NCI-H187 (cell line): ENCODE results near the gene IQCN.

Source experiments
- DNase-seq, 2 experiments: peaks; one replicate each; lab custom pipeline; 2025; lab: John Stamatoyannopoulos, UW

IQCN gene

GRCh38 chr19:18233224-18233825 lies 40.9 kb downstream of the IQCN start:
- no peak for DNase-seq

GRCh38 chr19:18232540-18233223 lies 41.6 kb downstream of the IQCN start:
- no peak for DNase-seq

GRCh38 chr19:18231775-18232174 lies 42.5 kb downstream of the IQCN start:
- DNase-seq, result no peak

GRCh38 chr19:18230941-18231734 lies 43.1 kb downstream of the IQCN start:
- DNase-seq, result no peak

DNA sequence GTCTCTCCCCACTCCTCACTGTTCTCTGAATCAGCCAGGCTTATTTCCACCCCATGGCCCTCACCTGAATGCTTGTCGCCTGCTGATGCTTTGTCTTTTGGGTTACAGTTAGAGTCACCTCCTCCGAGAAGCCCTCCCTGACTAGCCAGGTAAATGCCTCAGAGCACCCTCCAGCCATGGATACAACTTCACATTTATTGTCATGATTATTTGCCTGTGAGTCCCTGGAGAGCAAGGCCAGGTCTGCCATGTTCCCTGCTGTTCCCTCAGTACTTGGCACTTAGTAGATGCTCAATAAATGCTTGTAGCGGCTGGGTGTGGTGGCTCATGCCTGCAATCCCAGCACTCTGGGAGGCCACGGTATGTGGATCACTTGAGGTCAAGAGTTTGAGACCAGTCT lies 44.3 kb downstream of the IQCN start:
- DNase-seq, result no peak

DNA sequence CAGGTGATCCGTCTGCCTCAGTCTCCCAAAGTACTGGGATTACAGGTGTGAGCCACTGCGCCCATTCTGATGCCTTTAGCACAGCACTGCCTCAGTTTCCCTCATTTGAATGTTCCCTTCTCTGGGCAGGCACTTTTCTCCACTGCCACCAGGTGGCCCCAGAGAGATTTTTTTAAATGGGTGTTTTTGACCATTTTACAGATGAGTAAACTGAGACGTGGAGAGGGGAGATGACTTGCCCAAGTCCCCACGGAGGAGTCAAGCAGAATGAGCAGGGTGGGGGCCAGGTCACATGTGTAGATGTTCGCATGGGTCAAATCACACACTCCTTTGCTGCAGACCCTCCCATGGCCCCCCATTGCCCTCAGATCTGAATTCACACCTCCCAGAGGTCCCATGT lies 44.8 kb downstream of the IQCN start:
- DNase-seq, result no peak

GRCh38 chr19:18227781-18228271 lies 46.4 kb downstream of the IQCN start:
- no peak for DNase-seq

DNA sequence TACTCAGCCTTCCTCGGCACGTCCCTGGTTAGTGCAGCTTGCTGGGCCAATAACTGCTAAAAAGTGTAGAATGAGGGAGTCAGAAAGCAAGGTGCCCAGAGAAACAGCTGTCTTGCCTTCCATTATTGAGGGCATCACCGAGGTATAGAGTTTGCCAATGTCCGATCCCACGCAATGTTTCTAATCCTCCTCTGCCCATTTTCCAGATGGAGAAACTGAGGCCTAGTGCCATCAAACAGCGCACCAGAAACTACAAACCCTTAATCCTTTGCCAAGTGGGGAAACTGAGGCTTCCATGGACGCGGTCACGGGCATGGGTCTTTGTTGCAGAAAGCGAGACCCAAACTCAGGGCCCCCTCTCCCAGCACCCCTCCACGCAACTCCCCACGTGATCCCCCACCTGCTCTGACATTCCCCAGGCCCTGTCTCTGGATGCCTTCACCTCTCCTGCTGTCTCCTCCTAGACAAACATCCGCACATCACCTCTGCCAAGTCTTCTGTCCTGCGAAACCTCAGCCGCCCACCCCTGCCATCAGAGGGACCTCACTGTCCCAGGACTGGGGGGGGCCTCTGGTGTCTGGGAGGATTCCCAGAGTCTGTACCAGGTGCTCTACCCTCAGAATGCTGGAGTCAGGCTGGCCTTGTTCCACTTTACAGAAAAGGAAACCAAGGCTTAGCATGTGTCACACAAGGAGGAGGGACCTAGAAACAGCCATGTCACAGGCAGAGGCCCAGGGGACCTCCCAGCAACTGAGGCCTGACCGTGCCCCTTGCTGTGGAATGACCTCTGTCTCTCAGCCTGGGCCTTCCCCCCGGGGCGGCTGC lies 47.1 kb downstream of the IQCN start:
- no peak for DNase-seq

DNA sequence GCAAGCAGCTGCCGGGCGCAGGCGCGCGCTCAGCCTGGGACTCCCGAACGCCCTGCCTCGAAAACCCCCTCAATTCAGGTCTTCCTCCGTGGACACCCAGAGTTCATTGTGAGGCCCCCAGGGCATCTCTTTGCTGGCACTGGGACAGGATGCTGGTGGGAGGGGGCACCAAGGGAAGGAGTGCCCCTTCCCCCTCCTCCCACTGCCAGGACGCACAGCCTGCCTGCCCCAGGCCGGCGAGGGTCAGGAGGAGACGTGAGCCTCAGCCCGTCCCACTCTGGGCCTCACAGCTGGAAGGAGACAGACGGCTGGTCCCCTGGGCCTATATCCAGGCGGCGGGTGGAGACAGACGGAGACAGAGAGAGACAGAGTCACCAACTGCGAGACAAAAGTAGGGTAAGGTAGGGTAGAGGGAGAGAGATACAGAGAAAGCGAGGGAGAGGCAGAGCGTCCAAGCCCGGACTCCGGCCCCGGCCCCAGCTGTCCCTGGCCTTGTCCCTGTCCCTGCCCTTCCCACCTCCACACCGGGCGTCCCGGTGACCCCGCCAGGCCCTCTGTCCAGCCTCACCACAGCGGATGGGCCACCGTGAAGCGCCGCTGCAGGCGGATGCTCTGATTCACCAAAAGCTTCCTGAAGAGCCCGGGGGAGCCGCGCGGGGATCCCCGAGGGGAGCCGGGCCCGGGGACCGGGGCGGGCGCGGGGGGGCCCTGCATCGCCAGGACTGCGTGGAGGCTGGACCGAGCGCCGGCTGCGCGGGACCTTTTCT lies 48.4 kb downstream of the IQCN start, which contains the start of gene PDE4C:
PDE4C (minus strand) TSS at position 737 of the 767 bp plus-strand sequence; CDS start at position 714, 23 bp downstream.
- no peak for DNase-seq

DNA sequence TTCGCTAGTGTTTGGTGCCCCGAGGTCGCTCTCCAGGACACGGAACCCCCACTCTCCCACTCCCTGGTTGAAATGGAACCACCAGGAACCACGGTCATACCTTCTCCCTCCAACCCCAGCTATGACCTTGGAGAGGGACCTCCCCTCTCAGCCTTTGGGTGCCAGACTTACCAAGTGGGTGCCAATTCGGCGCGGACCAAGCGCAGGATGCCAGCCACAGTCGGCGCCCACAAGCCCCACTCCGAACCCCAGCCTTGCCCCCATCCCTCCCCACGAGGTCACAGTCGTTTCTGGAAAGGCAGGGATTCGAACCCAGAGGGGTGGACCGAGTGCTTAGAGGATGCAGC lies 48.9 kb downstream of the IQCN start:
- DNase-seq, result no peak

GRCh38 chr19:18224525-18225354 lies 49.5 kb downstream of the IQCN start:
- peak; percentile 82 to 90 for DNase-seq

DNA sequence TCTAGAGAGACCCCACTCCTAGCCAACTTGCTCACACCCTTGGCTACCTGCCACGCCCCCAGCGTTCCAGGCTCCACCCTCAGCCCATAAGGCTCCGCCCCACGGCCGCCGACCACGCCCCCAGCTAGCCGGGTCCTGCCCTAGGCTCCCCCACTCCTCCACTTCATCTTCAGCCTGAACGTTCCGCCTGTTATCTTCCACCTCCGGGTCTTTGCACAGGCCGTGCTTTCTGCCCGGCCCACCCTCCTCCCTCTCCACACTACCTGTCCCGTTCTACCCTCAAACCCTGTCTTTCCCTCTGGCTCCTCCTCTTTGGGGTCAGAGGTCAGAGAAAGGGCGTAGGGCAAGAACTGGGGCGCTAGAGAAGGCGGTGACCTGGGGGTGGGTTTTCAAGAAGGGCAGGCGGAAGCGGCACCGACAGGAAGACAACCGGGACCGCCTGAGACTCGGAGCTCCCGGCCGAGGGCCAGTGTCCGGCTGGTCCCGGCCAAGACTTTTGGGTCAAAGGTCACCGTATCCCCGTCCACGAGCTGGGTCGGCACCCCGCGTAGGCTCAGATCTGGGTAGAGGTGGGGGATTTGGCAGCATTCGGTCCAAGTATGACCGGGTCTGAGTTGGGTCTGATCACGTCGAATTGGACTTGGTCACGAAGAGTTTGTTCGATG lies 50.3 kb downstream of the IQCN start:
- peak in 1 of 2 experiments; percentile 7 for DNase-seq

DNA sequence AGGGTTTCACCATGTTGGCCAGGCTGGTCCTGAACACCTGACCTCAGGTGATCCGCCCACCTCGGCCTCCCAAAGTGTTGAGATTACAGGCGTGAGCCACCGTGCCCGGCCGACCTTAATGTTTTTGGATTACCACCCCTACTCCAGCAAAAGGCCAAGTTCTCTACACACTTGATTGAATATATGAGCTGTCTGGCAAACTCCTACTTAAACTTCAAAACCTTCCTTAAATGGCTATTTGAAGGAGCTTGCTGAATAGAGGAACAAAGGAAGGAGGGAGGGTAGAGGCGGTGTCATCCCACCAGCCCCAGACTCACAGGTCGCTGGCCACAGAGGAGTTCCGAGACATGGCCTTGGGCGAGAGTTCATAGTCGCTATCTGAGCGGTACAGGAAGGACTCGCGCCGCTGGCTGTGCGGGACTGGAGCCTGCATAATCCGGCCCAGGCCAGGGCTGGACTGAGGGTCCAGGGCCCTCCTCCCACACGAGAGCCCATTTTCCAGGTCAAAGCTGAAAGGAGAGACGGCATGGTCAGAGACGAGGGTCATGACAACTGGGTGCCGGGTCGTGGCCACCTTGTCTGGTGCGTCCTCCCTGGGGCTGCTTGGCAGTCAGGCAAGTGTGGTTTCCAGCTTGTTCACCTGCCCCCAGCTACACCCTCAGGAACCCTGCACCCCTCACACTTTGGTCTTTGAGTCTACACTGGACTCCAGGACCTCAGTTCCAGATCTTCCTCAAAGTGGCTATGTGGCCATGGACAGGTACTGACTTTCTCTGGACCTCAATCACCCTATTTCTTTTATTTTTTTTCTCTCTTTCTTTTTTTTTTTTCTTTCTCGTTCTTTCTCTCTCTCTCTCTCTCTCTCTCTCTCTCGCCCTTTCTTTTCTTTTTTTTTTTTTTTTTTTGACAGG lies 52.2 kb downstream of the IQCN start:
- no peak for DNase-seq

DNA sequence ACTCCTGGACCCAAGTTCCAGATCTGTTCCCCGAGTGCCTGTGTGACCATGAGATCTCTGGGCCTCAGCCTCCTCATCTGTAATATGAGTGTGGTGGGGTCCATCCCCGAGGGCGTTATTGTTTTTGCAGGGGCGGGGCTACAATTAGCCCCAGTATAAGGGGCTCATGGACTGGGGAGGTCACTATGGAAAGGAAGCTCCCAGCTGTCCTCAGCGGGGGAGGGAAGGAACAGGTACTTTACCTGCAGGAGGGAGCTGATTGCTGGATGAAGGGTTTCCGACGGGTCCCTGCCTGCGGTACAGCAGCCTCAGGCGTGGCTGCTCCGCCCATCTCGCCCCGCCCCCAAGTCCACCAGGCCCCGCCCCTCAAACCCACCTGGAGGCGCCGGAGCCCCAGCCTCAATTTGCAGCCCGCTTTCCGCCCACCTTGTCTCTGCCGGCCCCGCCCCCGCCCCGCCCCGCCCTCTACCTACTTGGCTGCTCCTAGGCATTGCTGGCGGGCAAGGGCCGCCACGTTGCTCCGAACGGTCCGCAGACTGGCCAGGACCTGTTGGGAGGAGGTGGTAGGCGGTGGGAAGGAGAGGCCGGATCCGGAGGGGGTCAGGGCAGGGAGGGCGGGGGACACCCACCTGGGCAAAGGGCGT lies 53.5 kb downstream of the IQCN start:
- DNase-seq, result no peak

DNA sequence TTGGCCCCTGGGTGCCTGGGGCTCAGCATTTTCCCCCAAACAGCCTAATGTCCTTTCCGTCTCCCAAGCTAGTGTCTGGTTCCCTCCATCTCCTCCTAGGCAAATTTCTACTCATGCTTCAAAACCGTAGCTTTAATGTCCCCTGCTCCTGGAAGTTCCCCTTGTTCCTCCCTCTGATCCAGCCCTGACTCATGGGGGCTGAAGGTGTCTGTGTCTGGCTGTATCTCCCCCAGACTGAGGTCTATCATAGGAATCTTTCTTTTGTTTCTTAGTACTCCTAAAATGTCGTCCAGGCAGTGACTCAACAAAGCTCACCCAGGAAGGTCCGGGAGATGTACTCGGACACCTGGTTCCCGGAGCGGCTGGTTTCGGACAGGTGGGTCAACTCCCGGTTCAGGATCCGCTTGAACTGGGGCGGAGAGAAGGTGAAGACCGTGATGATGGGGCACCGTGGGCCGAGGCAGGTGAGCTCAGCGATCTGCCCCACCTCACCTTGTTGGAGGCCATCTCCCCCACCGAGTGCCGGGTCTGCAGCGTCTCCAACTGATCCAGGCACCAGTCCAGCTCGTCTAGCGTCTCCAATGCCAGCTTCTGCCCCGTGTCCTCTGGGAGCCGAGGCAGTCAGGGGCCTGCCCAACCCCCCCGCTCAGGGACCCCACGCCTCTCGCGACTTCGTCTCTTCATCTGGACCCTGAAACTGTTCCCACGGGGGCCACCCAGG lies 54.2 kb downstream of the IQCN start:
- no peak for DNase-seq

DNA sequence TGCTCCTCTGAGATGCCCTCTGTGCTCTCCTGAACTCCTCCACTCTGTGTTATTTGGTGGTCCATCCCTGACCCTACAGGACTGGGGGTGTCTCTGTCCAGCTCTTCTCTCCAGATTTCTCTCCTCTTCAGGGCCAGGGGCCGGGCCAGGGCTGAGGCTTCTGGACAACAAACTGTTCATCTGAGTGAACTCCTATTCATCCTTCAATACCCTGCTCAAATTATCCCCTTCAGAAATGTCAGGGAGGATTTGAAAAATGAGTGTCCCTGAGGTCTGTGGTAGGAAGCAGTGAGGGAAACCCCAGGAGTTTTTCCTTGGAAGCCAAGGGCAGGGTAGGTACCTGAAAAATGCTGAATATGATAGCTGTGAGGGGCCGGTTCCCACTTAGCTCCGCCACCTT lies 55.7 kb downstream of the IQCN start:
- no peak for DNase-seq

DNA sequence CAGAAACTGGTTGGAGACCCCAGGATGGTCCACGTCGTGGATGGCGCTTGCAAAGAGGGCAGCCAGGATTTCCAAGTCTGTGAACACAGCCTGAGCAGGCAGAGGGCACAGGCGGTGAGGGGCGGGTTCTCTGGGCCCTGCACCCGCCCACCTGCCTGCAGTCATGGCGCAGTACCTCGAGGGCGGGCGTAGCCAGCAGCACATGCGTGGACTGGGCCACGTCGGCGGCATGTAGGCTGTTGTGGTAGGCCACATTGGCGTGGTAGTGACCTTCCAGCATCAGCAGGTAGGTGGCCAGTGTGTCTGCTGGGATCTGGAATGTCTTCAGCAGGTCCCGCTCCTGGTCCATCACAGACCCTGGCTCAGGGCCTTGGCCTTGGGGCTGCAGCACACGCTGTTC lies 56.1 kb downstream of the IQCN start:
- no peak for DNase-seq

- DNase-seq, result no peak
These were observed 57.5 kb downstream of the IQCN start for GRCh38 chr19:18216789-18217188.
